GM12878 (cell line): ENCODE measurements around the gene MAPT. TPM values are rescaled to one million over a fixed set of nuclear protein-coding genes. Genes with fewer than 3 reads are reported as not detected.

Source experiments
- ATAC-seq: fragments of 200-7000 bp; cut with Tn5 transposase; 3 replicates; pipeline ENCODE4 v1.9.1; 2020; ENCODE audit warnings: mild to moderate bottlenecking, moderate library complexity
- BruUV-seq: library from RNA; stranded (reverse); fragments of 400-500 nt; replicated peaks from 2 replicates; lab custom pipeline; 2021; lab: Mats Ljungman, UMichigan
- CTCF ChIA-PET: fragments of 300-600 bp; sonication (Branson Sonifier 250); formaldehyde crosslinking; extraction: SDS; loops from one replicate; lab custom pipeline; 2021; ENCODE audit warnings: inconsistent platforms; lab: Yijun Ruan, JAX
- POLR2A ChIA-PET: fragments of 350-600 bp; formaldehyde crosslinking; extraction: SDS; loops from one replicate; lab custom pipeline; 2021; ENCODE audit warnings: inconsistent platforms; lab: Charles Lee
- RAD21 ChIA-PET: fragments of 300-600 bp; sonication (Branson Sonifier 250); formaldehyde crosslinking; loops from one replicate; lab custom pipeline; 2023; ENCODE audit warnings: antibody characterized with exemption; ENCODE audit not compliant: unreplicated experiment; lab: Charles Lee
- SMC1A ChIA-PET: fragments of 300-600 bp; sonication (Branson Sonifier 250); formaldehyde crosslinking; loops from one replicate; lab custom pipeline; 2023; ENCODE audit not compliant: unreplicated experiment, uncharacterized antibody; lab: Charles Lee
- DNase-seq: peaks from one replicate; pipeline ENCODE4 v3.0.0-alpha.2; 2011; ENCODE audit warnings: low read depth, low spot score
- FAIRE-seq: peaks from 3 replicates; lab custom pipeline; 2011; peaks lifted over from hg19 to GRCh38; lab: Jason Lieb, UNC
- H2AFZ ChIP-seq: 2 replicates; pipeline ENCODE4 v1.6.0; 2011; ENCODE audit warnings: low read depth, low read length, control low read depth; ENCODE audit not compliant: control insufficient read depth
- H3K27ac ChIP-seq: 2 replicates; pipeline ENCODE4 v1.5.1; 2011; ENCODE audit warnings: control low read depth; ENCODE audit not compliant: control insufficient read depth, insufficient read depth
- H3K27me3 ChIP-seq, 2 experiments: replicated peaks in 1 of 2; 2 replicates each; pipeline versions ENCODE4 v1.6.0 to v1.6.1; 2011; ENCODE audit warnings: low read length in 1 of 2; ENCODE audit not compliant: control insufficient read depth in 2 of 2, insufficient read depth in 2 of 2
- H3K36me3 ChIP-seq, 2 experiments: 2 replicates each; pipeline ENCODE4 v1.5.1; 2011; ENCODE audit warnings: low read length in 1 of 2; ENCODE audit not compliant: control insufficient read depth in 2 of 2, insufficient read depth in 2 of 2
- H3K4me1 ChIP-seq: 2 replicates; pipeline ENCODE4 v1.6.1; 2011; ENCODE audit warnings: mild to moderate bottlenecking, low read length, moderate library complexity, mixed read lengths; ENCODE audit not compliant: control insufficient read depth, insufficient read depth
- H3K4me2 ChIP-seq: 2 replicates; pipeline ENCODE4 v1.6.0; 2011; ENCODE audit warnings: control low read depth; ENCODE audit not compliant: control insufficient read depth, insufficient read depth
- H3K4me3 ChIP-seq: fragments of 200-600 bp; sonication (generic); 2 replicates; pipeline ENCODE4 v1.5.1; 2016
- H3K79me2 ChIP-seq: 2 replicates; pipeline ENCODE4 v1.6.0; 2011; ENCODE audit warnings: low read length; ENCODE audit not compliant: control insufficient read depth, insufficient read depth
- H3K9ac ChIP-seq: 2 replicates; pipeline ENCODE4 v1.8.0; 2011; ENCODE audit warnings: low read length, control low read depth, mixed read lengths; ENCODE audit not compliant: control insufficient read depth, insufficient read depth
- H3K9me3 ChIP-seq: replicated peaks from 3 replicates; pipeline ENCODE4 v1.5.1; 2011; ENCODE audit warnings: mild to moderate bottlenecking, low read length; ENCODE audit not compliant: control insufficient read depth, insufficient read depth
- H4K20me1 ChIP-seq: 2 replicates; pipeline ENCODE4 v1.6.0; 2011; ENCODE audit not compliant: control insufficient read depth, insufficient read depth
- CEBPB ChIP-seq, 2 experiments: fragments of 150-350 bp in 1 of 2; IDR thresholded peaks; 2 replicates each; pipeline ENCODE4 v1.6.1; 2012 to 2014; ENCODE audit warnings: low read depth in 2 of 2, low read length in 2 of 2, borderline replicate concordance in 1 of 2, inconsistent platforms in 1 of 2
- CUX1 ChIP-seq: IDR thresholded peaks from 2 replicates; pipeline ENCODE4 v1.6.1; 2012; ENCODE audit warnings: improper control_type of control experiment, low read depth, low read length; ENCODE audit not compliant: insufficient replicate concordance
- HDGF ChIP-seq: fragments of 450-650 bp; IDR thresholded peaks from 2 replicates; pipeline ENCODE4 v1.6.1; 2016; ENCODE audit warnings: antibody characterized with exemption
- JUND ChIP-seq: IDR thresholded peaks from 2 replicates; pipeline ENCODE4 v1.6.1; 2012; ENCODE audit warnings: low read depth, mild to moderate bottlenecking, low read length, improper control_type of control experiment, moderate library complexity
- MLLT1 ChIP-seq: fragments of 450-650 bp; IDR thresholded peaks from 2 replicates; pipeline ENCODE4 v1.6.1; 2016; ENCODE audit warnings: mild to moderate bottlenecking
- MXI1 ChIP-seq: fragments of 150-350 bp; IDR thresholded peaks from 2 replicates; pipeline ENCODE4 v1.6.1; 2011; ENCODE audit warnings: low read depth, mild to moderate bottlenecking, inconsistent platforms, low read length, improper control_type of control experiment
- MYB ChIP-seq: fragments of 150-350 bp; IDR thresholded peaks from 2 replicates; pipeline ENCODE4 v1.6.1; 2014; ENCODE audit warnings: mild to moderate bottlenecking, low read depth, low read length, borderline replicate concordance
- SIX5 ChIP-seq: IDR thresholded peaks from 2 replicates; pipeline ENCODE4 v1.6.1; 2011; ENCODE audit warnings: mild to moderate bottlenecking, low read depth, low read length, moderate library complexity; ENCODE audit not compliant: severe bottlenecking
- YY1 ChIP-seq: IDR thresholded peaks from 2 replicates; pipeline ENCODE4 v1.6.1; 2011; ENCODE audit warnings: low read depth, mild to moderate bottlenecking, low read length
- WGBS: methylation state at CpG from one replicate; pipeline ENCODE4 v1.1.6; 2016; ENCODE audit warnings: low lambda C conversion rate; ENCODE audit not compliant: insufficient replicate concordance, insufficient coverage; ENCODE audit errors: missing lambda C conversion rate; 5-methylcytosine and 5-hydroxymethylcytosine counted together
- in situ Hi-C: fragments of 300-500 bp; cut with MboI; formaldehyde crosslinking; loops from 9 replicates; pipeline ENCODE4 v1.14.3; 2018; ENCODE audit warnings: mixed read lengths
- intact Hi-C: fragments of 100-400 bp; cut with micrococcal nuclease; formaldehyde crosslinking; loops from one replicate; pipeline ENCODE4 v1.14.2; 2022; ENCODE audit not compliant: unreplicated experiment
- polyA plus RNA-seq, 11 experiments: library from polyadenylated mRNA; depleted of rRNA in 4 of 11; unstranded in 6 of 11; stranded (reverse) in 5 of 11; fragments of >200 nt; fragmentation: Nextera tagmentation in 4 of 11; fragmentation: Illumina TruSeq in 1 of 11; extraction: Ambion mirVana in 4 of 11; extraction: Trizol in 1 of 11; gene quantifications; 1 replicate in 1 of 11; 2 replicates in 10 of 11; pipeline versions ENCODE4 v1.2.1 to v1.2.3, GENCODE V29; 2011 to 2016; ENCODE audit warnings: inconsistent platforms in 2 of 11, missing spikeins in 2 of 11, low read depth in 1 of 11
- total RNA-seq, 4 experiments: library from RNA; depleted of rRNA in 3 of 4; stranded (reverse); fragments of >200 nt in 3 of 4; fragmentation: Illumina TruSeq in 1 of 4; extraction: Trizol in 1 of 4; gene quantifications; 2 replicates each; pipeline versions ENCODE4 v1.2.1 to v1.2.3, GENCODE V29; 2013 to 2021
- TF ChIP-seq, protein P1 (sequence below): fragments of 450-650 bp; IDR thresholded peaks from 2 replicates; pipeline ENCODE4 v1.6.1; 2017; ENCODE audit warnings: low read depth, mild to moderate bottlenecking, moderate library complexity
- TF ChIP-seq, protein P2 (sequence below): fragments of 450-650 bp; IDR thresholded peaks from 2 replicates; pipeline ENCODE4 v1.6.1; 2017; ENCODE audit warnings: borderline replicate concordance

Gene MAPT
- total and polyA plus RNA-seq, 10 of the 15 experiments (the other 5 are each of a cell fraction or from before 2014, with no cell fraction given) = under 0.01 to 0.05 (median 0.03) TPM; not detected in 7

DNA sequence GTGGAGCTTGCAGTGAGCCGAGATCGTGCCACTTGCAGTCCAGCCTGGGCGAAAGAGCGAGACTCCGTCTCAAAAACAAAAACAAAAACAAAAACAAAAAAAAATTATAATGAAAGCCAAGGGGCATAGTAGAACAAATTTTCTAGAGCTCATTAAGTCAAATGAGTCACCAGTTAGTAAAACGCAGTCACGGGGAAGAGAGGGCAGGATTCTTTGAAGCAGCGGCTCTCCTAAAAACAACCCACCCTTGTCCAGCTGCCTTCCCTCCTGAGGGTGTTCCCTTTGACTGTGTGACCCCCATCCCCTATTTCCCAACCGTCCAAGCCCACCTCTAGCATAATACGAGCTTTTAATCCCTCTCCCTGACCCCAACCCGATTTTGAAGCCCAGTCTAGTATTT, 60.6 kb downstream of the MAPT start (continued):
- TF ChIP-seq, protein P1, sequence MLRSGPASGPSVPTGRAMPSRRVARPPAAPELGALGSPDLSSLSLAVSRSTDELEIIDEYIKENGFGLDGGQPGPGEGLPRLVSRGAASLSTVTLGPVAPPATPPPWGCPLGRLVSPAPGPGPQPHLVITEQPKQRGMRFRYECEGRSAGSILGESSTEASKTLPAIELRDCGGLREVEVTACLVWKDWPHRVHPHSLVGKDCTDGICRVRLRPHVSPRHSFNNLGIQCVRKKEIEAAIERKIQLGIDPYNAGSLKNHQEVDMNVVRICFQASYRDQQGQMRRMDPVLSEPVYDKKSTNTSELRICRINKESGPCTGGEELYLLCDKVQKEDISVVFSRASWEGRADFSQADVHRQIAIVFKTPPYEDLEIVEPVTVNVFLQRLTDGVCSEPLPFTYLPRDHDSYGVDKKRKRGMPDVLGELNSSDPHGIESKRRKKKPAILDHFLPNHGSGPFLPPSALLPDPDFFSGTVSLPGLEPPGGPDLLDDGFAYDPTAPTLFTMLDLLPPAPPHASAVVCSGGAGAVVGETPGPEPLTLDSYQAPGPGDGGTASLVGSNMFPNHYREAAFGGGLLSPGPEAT = no peak
- TF ChIP-seq MLLT1 = no peak

GRCh38 chr17:45955326-45955725, 61.0 kb downstream of the MAPT start:
- no peak overlapping the region for H3K9ac ChIP-seq
- no peaks in the 10 kb centered on the region for H4K20me1 ChIP-seq
- FAIRE-seq = no peak
- BruUV-seq = no TSS peak
- no peak for ATAC-seq
- no peak overlapping the region for H3K27ac ChIP-seq
- no peak overlapping the region for H2AFZ ChIP-seq
- POLR2A ChIA-PET = no interaction called here
- H3K4me1 ChIP-seq = no peaks in the 10 kb centered on the region
- RAD21 ChIA-PET = no interaction called here
- no peak overlapping the region for H3K4me3 ChIP-seq
- intact Hi-C loops (no loop called here), in situ Hi-C loops (no loop called here)
- peaks cover 0 to under 1% of the 10 kb centered on the region in 2 experiments; a peak in 2 of 4 replicates for H3K27me3 ChIP-seq
- H3K36me3 ChIP-seq = no peaks in the 10 kb centered on the region
- no peaks in the 10 kb centered on the region for H3K79me2 ChIP-seq
- H3K9me3 ChIP-seq = no peaks in the 10 kb centered on the region
- WGBS = 32% methylated on average over 8 of the region's 10 CpGs
- CTCF ChIA-PET = no interaction called here
- SMC1A ChIA-PET = no interaction called here
- H3K4me2 ChIP-seq = no peak overlapping the region
- DNase-seq = no peak
- TF ChIP-seq CUX1 (no peak), HDGF (no peak), CEBPB (IDR thresholded peaks at IDR 0.05; ENCODE audit: borderline replicate concordance in 1 of 2, low read depth in 2 of 2, low read length in 2 of 2) (no peak), MXI1 (no peak), YY1 (no peak), SIX5 (no peak), MYB (no peak), JUND (no peak)
- TF ChIP-seq, protein P2, sequence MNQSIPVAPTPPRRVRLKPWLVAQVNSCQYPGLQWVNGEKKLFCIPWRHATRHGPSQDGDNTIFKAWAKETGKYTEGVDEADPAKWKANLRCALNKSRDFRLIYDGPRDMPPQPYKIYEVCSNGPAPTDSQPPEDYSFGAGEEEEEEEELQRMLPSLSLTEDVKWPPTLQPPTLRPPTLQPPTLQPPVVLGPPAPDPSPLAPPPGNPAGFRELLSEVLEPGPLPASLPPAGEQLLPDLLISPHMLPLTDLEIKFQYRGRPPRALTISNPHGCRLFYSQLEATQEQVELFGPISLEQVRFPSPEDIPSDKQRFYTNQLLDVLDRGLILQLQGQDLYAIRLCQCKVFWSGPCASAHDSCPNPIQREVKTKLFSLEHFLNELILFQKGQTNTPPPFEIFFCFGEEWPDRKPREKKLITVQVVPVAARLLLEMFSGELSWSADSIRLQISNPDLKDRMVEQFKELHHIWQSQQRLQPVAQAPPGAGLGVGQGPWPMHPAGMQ = no peak
